WTC11 (cell line): ENCODE results near the gene MYO18A.

Experiments
- CTCF ChIP-seq: fragments of 200-600 bp; IDR thresholded peaks from 2 replicates; pipeline ENCODE4 v1.8.0; 2022; ENCODE audit warnings: antibody characterized with exemption
- MAX ChIP-seq: sonication (generic); formaldehyde crosslinking; IDR thresholded peaks from 2 replicates; pipeline ENCODE4 v1.8.0; 2022; ENCODE audit warnings: mild to moderate bottlenecking, missing genetic modification reagents
- MXD4 ChIP-seq: fragments of 250-450 bp; sonication (Bioruptor Pico); IDR thresholded peaks from 2 replicates; pipeline ENCODE4 v1.8.0; 2021; ENCODE audit warnings: mild to moderate bottlenecking, moderate library complexity, borderline replicate concordance
- NFATC4 ChIP-seq: fragments of 250-450 bp; sonication (Bioruptor Pico); IDR thresholded peaks from 2 replicates; pipeline ENCODE4 v1.9.0; 2021; ENCODE audit warnings: mild to moderate bottlenecking
- ZNF416 ChIP-seq: fragments of 250-450 bp; sonication (Bioruptor Pico); IDR thresholded peaks from 2 replicates; pipeline ENCODE4 v1.9.0; 2021; ENCODE audit warnings: mild to moderate bottlenecking, inconsistent platforms

- TF ChIP-seq CTCF (no peak), ZNF416 (CRISPR knock-in tag) (no peak), MAX (no peak), MXD4 (CRISPR knock-in tag) (no peak), NFATC4 (no peak)
Measured at GRCh38 chr17:29032857-29033197, 147.4 kb downstream of the MYO18A start.
